HG02678 (cell line): ENCODE data around the gene CARF.
A peak's percentile ranks its signal among the peaks of the same experiment; 100 is the strongest.
"Not testable (repeated sequence)": the region's sequence is repeated elsewhere in the genome, so short reads cannot be mapped to it uniquely, and the experiment has no call there.

Source experiments
- ATAC-seq: cut with Tn5 transposase; IDR thresholded peaks from one replicate; pipeline ENCODE4 v1.9.1; 2021; ENCODE audit warnings: mild to moderate bottlenecking, moderate library complexity; ENCODE audit not compliant: unreplicated experiment

Gene CARF

GRCh38 chr2:202933139-202933510 is 21.1 kb downstream of the CARF start:
- ATAC-seq: no peak

DNA sequence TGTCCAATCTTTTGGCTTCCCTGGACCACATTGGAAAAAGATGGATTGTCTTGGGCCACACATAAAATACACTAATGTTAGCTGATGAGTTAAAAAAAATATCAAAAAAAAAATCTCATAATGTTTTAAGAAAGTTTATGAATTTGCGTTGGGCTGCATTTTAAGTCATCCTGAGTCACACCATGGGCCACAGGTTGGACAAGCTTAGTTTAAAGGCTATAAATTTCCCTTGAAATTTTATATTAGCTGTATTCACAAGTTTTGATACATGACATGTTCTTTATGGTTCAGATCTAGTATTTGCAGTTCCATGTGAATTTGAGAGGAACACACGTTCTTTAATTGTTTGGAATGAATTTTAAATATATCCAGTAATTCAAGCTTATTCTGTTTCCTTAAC is 21.9 kb downstream of the CARF start:
- no peak for ATAC-seq

GRCh38 chr2:202934456-202934855 is 22.4 kb downstream of the CARF start:
- no peak for ATAC-seq

DNA sequence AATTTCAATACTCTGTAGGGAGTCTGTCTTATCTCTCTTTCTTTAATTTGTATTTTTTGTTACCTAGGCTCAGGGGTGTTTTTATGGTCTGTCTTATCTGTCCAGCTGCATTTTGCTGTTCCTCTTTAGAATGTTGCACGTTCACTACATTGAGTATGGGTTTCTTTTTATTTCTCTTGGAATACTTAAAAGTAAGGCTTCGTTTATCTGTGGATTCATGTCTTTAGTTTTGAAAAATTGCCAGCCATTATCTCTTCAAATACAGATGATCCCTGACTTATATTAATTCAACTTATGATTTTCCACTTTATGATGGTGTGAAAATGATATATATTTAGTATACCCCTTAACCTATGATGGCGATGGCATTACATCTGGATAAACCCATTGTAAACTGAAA is 26.9 kb downstream of the CARF start:
- ATAC-seq: no peak

DNA sequence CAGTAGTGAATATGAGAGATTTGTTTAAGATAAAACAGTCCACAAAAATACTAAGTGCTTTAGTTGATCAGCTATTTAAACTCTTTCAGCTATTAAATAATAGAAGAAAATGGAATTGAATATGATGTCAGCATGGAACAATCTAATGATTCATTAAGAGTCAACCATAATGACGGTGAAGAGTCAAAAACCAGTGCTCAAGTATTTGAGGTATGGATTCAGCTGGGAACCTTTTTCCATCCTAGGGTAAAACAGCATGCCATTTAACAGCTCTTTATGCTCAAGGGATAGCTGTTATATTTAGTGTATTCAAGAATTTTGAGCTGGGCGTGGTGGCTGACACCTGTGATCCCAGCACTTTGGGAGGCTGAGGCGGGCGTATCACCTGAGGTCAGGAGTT is 29.7 kb downstream of the CARF start:
- no peak for ATAC-seq

GRCh38 chr2:202944408-202944807 is 32.3 kb downstream of the CARF start:
- ATAC-seq: no peak

DNA sequence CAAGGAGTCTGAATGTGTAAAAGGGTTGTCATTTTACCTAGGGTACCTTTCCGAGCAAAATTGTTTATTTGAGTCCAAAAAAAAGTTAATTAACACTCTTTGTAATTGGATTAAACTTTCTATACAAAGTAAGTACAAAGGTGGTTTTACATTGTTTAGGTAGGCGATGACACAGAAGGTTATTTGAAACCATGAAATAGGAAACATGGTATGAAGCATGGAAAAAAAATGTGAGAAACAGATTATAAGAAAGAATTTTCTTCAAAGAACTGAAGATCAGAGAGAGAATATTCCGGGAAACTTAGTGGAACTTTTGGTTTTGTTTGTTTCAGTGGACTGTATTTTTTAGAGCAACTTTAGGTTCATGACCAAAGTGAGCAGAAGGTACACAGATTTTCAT is 32.7 kb downstream of the CARF start:
- no peak for ATAC-seq

- no peak for ATAC-seq
These were observed 33.4 kb downstream of the CARF start for GRCh38 chr2:202945497-202945896.

DNA sequence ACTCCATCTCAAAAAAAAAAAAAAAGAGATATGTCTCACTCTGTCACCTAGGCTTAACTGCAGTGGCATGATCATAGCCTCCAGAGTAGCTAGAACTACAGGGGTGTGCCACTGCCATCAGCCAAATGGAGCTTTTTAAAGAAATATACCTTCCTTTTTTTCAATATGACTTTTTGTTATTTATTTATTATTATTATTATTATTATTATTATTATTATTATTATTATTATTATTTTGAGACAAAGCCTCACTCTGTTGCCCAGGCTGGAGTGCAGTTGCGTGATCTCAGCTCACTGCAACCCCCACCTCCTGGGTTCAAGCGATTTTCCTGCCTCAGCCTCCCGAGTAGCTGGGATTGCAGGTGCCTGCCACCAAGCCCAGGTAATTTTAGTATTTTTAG is 37.3 kb downstream of the CARF start:
- ATAC-seq: not testable (repeated sequence)

DNA sequence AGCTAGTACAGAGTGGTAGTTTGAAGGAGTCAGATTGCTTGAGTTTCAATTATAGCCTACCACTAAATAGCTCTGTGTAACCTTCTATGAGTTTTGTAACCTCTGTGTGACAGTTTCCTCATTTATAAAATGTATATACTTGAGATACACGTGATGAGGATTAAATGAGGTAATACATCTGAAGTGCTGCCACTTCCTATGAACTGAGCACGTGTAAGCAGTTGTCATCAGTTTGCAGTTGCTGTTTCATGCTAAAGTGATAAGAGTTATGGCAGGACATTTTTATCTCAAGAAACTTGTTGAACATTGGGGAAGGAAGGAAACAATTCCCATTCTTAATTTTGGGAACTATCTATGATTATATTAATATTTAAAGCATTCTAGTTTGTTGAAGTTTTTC is 38.5 kb downstream of the CARF start:
- no peak for ATAC-seq

GRCh38 chr2:202960524-202960923 is 48.4 kb downstream of the CARF start:
- no peak for ATAC-seq

DNA sequence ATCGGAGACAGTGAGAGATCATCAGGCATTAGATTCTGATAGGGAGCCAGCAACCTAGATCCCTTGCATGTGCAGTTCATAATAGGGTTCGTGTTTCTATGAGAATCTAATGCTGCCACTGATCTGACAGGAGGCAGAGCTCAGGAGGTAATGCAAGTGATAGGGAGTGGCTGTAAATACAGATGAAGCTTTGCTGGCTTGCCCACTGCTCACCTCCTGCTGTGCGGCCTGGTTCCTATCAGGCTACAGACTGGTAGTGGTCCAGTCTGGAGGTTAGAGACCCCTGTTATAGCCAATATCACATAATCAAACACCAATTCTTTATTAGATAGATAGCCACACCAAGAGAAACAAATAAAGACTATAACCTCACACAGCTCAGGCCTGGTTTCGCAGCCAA is 51.6 kb downstream of the CARF start:
- no peak for ATAC-seq

- ATAC-seq: peak; percentile 93
These were observed 53.9 kb downstream of the CARF start for GRCh38 chr2:202965810-202966460.

DNA sequence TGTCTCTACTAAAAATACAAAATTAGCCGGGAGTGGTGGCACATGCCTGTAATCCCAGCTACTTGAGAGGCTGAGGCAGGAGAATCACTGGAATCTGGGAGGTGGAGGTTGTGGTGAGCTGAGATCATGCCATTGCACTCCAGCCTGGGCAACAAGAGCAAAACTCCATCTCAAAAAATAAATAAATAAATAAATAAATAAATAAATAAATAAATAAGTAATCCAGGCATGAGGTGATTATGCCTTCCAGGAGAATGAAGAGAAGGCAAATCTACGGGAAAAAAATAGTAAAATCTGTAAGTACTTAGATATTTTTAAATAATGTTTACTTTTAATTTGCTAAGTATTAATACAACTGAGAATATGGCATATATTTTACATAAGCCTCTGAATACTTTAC is 57.3 kb downstream of the CARF start:
- ATAC-seq: not testable (repeated sequence)

DNA sequence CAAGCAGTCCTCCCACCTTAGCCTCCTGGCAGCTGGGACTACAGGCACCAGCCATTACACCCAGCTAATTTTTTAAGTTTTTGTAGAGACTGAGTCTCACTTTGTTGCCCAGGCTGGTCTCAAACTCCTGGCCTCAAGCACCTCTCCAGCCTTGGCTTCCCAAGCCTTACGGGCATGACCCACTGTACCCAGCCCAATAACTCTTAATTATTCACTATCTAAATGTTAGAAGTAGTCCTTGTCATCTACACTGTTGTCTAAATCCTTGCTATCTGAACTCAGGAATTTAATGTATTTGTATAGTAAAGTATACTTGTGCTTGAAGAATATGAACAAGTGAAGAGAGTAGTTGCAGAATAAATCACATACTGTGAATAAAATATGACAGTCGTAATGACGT is 64.7 kb downstream of the CARF start:
- no peak for ATAC-seq

DNA sequence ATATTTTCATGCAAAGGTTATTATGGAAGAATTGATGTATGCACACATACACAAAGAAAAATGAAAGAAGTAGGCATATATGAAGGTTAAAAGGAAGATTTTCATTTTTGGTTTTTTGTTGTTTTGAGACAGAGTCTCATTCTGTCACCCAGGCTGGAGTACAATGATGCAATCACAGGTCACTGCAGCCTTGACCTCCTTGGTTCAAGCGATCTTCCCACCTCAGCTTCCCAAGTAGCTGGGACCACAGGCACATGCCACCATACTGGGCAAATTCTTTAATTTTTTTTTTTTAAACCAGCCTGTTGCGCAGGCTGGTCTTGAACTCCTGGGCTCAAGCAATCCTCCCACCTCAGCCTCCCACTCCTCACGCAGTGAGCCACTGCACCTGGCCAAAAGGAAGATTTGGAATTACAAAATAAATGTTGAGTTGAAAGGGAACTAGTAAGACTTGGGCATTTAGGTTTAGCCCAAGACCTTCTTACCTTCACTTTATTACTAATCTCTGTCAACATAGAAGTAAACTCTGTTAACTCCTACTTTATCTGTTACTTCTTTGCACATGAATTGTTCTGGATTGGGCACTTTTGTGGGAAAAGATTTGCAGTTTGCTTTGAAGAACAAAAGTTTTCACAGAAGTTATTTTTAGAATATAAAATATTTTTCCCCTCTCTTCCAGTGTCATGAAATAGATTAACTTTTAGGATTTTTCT is 70.9 kb downstream of the CARF start:
- no peak for ATAC-seq

GRCh38 chr2:202989749-202990148 is 77.7 kb downstream of the CARF start:
- ATAC-seq: no peak

DNA sequence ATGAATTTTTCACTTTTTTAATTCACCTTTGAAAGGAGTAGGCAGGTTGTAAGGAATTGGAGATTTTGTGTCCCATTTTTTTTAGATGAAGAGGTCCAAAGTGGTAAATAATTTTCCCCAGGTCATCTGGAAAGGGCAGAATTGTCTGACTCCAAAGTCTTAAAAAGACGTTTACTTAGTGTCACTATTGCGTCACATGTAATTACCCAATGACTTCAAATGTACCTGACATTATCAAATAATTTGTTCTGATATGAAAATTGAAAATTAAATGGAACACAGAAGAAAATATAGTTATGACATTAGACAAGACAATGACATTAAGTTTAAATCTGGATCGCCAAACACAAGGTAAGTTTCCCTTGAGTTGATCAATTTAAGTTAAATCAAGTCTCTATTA is 78.4 kb downstream of the CARF start:
- ATAC-seq: no peak

DNA sequence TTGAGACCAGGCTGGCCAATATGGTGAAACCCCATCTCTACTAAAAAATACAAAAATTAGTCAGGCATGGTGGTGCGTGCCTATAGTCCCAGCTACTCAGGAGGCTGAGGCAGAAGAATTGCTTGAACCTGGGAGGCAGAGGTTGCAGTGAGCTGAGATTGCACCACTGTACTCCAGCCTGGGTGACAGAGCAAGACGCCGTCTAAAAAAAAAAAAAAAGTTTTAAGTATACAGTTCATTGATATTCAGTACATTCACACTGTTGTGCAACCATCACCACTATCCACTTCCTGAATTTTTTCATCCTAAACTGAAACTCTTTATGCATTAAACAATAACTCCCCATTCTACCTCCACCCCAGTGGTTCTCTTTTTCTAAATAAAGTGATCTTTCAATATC is 85.0 kb downstream of the CARF start:
- not testable (repeated sequence) for ATAC-seq

DNA sequence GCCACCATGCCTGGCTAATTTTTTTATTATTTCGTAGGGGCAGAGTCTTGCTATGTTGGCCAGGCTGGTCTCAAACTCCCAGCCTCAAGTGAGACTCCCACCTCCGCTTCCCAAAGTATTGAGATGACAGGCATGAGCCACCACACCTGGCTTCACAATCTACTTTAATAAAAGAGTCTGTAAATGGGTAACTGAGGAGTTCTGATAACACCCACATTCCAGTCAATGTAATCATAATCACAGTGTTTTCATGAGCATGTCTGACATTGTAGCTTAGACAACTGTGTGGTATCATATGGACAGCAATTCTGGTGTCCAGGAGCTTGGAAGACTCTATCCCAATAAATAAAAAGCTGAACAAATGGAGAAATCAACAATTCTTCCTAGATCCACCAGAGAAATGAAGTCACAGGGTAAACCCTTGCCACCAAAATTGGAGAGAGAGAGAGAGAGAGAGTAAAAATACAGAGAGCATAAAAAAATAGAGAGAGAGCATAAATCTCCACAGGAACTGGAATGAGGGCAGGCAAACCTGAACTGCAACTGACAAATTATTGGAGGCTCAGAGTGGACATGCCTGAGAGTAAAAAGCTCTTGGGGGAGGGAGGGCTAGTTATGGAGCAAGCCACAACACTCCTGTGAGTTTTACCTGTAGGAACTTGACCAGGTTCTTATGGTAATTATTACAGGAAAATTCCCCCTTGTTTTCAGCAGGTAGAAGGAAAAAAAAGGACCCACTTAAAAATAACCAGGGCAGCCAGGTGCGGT is 90.2 kb downstream of the CARF start:
- no peak for ATAC-seq

DNA sequence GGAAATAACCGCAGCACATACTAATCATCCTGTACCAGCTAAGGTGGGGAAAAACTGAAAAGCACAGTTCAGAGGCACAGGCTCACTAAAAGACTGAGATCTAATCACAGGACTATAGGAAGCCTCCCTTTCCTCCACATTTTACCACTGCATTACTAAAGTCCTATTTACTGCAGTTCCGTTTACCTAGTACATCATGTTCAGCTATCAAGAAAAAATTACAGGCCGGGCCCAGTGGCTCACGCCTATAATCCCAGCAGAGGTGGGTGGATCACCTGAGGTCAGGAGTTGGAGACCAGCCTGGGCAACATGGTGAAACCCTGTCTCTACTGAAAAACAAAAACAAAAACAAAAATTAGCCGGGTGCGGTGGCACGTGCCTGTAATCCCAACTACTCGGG is 91.6 kb downstream of the CARF start:
- no peak for ATAC-seq
